ENCODE results near the gene UBN1. TPM values are rescaled to one million over a fixed set of nuclear protein-coding genes. Genes with fewer than 3 reads are reported as not detected.

The UBN1 gene
- total and polyA plus RNA-seq, 10 of the 15 experiments (the other 5 are each of a cell fraction or from before 2014, with no cell fraction given): 2.1 to 32.5 (median 13.9) TPM

GRCh38 chr16:4846901-4847773 lies at the start of gene UBN1, which contains the start of gene GLYR1 (continued):
- TF ChIP-seq NKRF (conservative IDR thresholded peaks at IDR 0.05) (peak; percentile 77), TAF1 (IDR thresholded peaks at IDR 0.05; ENCODE audit: borderline replicate concordance, low read depth, low read length) (peak; percentile 90)

GRCh38 chr16:4797805-4798252 lies 49.5 kb upstream of the UBN1 start:
- SMC1A ChIA-PET (ENCODE audit: uncharacterized antibody, unreplicated experiment): no interaction called here
- no peak overlapping the region for H3K9ac ChIP-seq (ENCODE audit: control insufficient read depth, insufficient read depth, low read length)
- TF ChIP-seq NKRF (conservative IDR thresholded peaks at IDR 0.05) (no peak), ZBTB4 (CRISPR knock-in tag; IDR thresholded peaks at IDR 0.05) (no peak), NFYB (IDR thresholded peaks at IDR 0.05; ENCODE audit: insufficient read depth, low read depth, low read length) (no peak), ETV6 (conservative IDR thresholded peaks at IDR 0.05 in 1 of 2, IDR thresholded peaks at IDR 0.05 in 1 of 2; ENCODE audit: borderline replicate concordance in 1 of 2, low read depth in 1 of 2) (no peak), SRF (IDR thresholded peaks at IDR 0.05; ENCODE audit: low read depth in 2 of 2, low read length in 2 of 2) (no peak), ZBTB11 (CRISPR knock-in tag; IDR thresholded peaks at IDR 0.05) (no peak), MTA3 (IDR thresholded peaks at IDR 0.05; ENCODE audit: borderline replicate concordance, low read length) (no peak)

More at GRCh38 chr16:4797805-4798252, 49.5 kb upstream of the UBN1 start:
- Histone ChIP-seq H2AFZ (ENCODE audit: control insufficient read depth, low read depth, low read length) (no peak overlapping the region), H3K4me1 (ENCODE audit: control insufficient read depth, insufficient read depth, low read length) (peaks cover 20% of the 10 kb centered on the region), H3K36me3 (ENCODE audit: control insufficient read depth in 2 of 2, insufficient read depth in 2 of 2, low read length in 1 of 2) (no peaks in the 10 kb centered on the region), H3K79me2 (ENCODE audit: control insufficient read depth, insufficient read depth, low read length) (no peaks in the 10 kb centered on the region), H3K4me2 (ENCODE audit: control insufficient read depth, insufficient read depth) (no peak overlapping the region), H4K20me1 (ENCODE audit: control insufficient read depth, insufficient read depth) (no peaks in the 10 kb centered on the region), H3K27me3 (replicated peaks in 1 of 2; ENCODE audit: control insufficient read depth in 2 of 2, insufficient read depth in 2 of 2, low read length in 1 of 2) (no peaks in the 10 kb centered on the region), H3K4me3 (no peak overlapping the region), H3K9me3 (replicated peaks; ENCODE audit: control insufficient read depth, insufficient read depth, low read length) (no peaks in the 10 kb centered on the region), H3K27ac (ENCODE audit: control insufficient read depth, insufficient read depth) (no peak overlapping the region)
- DNase-seq (ENCODE audit: low read depth, low spot score) (no peak), ATAC-seq (no peak), FAIRE-seq (no peak)
- 45% methylated on average over 19 of the region's 22 CpGs for WGBS (ENCODE audit: insufficient coverage, insufficient replicate concordance, low lambda C conversion rate, missing lambda C conversion rate)
- no TSS peak for BruUV-seq (replicated peaks)
- ChIA-PET CTCF (no interaction called here), POLR2A (no interaction called here), RAD21 (ENCODE audit: unreplicated experiment) (no interaction called here)
- intact Hi-C loops (cut with micrococcal nuclease; ENCODE audit: unreplicated experiment) (no loop called here), in situ Hi-C loops (cut with MboI) (no loop called here)
